Measurements from ENCODE around the gene CDX1.

The CDX1 gene

GRCh38 chr5:150138551-150139265 is 27.9 kb upstream of the CDX1 start:
- TF ChIP-seq ZNF384 (IDR thresholded peaks at IDR 0.05), result no peak
- POLR2A ChIA-PET, result no interaction called here
- CTCF ChIA-PET, result no interaction called here
- no peak for DNase-seq (ENCODE audit: extremely low spot score)

GRCh38 chr5:150139334-150139733 is 27.2 kb upstream of the CDX1 start:
- POLR2A ChIA-PET, result no interaction called here
- no peak for DNase-seq (ENCODE audit: extremely low spot score)
- TF ChIP-seq NFRKB (IDR thresholded peaks at IDR 0.05) (no peak), ARNT (IDR thresholded peaks at IDR 0.05) (no peak), CTBP1 (IDR thresholded peaks at IDR 0.05; ENCODE audit: borderline replicate concordance) (no peak), L3MBTL2 (conservative IDR thresholded peaks at IDR 0.05) (no peak), SUZ12 (IDR thresholded peaks at IDR 0.05) (no peak), BHLHE40 (IDR thresholded peaks at IDR 0.05; ENCODE audit: borderline replicate concordance) (no peak), FOXA1 (IDR thresholded peaks at IDR 0.05) (no peak), HDGF (IDR thresholded peaks at IDR 0.05; ENCODE audit: borderline replicate concordance) (no peak), TARDBP (IDR thresholded peaks at IDR 0.05) (no peak)
- TF ChIP-seq, protein P1, sequence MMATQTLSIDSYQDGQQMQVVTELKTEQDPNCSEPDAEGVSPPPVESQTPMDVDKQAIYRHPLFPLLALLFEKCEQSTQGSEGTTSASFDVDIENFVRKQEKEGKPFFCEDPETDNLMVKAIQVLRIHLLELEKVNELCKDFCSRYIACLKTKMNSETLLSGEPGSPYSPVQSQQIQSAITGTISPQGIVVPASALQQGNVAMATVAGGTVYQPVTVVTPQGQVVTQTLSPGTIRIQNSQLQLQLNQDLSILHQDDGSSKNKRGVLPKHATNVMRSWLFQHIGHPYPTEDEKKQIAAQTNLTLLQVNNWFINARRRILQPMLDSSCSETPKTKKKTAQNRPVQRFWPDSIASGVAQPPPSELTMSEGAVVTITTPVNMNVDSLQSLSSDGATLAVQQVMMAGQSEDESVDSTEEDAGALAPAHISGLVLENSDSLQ (IDR thresholded peaks at IDR 0.05), result no peak
- CTCF ChIA-PET, result no interaction called here

DNA sequence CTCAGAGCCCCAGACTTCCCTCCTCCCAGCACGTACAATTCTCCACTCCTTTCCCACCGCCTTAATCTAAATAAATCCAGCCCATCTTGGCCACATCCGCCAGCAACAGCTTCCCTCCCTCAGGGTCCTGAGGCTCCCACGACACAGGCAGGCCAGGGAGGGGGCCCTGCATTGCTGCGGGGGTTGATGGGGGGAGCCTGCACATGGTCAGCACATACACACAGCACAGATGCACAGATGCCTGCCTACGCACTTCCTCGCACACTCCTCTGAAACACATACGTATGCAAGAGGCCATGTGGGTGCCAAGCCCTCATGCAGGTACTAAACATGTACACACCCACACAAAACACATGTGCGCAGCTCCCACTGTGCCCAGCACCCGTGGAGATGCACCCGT is 25.7 kb upstream of the CDX1 start:
- POLR2A ChIA-PET, result no interaction called here
- no peak for DNase-seq (ENCODE audit: extremely low spot score)
- CTCF ChIA-PET, result no interaction called here
- TF ChIP-seq L3MBTL2 (conservative IDR thresholded peaks at IDR 0.05) (no peak), NFRKB (IDR thresholded peaks at IDR 0.05) (no peak), TARDBP (IDR thresholded peaks at IDR 0.05) (no peak), ARNT (IDR thresholded peaks at IDR 0.05) (no peak)

DNA sequence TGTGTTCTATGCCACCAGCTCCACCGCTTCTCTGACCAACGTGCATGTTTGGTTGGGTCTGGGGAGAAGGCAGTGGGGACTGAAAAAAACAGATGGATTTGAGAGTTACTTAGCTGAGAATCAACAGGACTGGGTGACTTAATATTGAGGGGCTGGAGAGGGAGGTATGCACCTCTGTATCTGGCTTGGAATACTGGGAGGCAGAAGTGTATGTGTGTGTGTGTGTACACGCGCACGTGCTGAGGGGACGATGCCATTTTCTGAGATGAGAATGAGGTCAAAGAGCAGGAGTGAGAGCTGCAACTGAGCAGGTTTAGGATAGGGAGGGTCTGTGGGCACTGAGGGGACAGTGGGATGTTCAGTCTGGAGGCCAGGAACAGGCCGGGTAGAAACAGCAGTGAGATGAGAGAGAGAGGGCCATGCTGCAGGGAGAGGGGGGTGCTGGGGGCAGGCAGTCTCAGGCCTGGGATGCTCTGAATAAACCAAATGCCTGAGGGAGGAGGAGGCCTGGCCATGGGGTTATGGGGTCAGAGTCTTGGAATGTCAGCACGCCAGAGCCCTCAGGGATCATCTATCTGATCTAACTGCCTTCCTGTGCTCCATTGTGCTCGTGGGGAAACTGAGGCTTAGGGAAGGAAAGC is 24.9 kb upstream of the CDX1 start:
- no peak for DNase-seq (ENCODE audit: extremely low spot score)
- CTCF ChIA-PET, result no interaction called here
- TF ChIP-seq ZNF384 (IDR thresholded peaks at IDR 0.05) (no peak), LEF1 (IDR thresholded peaks at IDR 0.05; ENCODE audit: borderline replicate concordance) (no peak), ARNT (IDR thresholded peaks at IDR 0.05) (no peak), HDGF (IDR thresholded peaks at IDR 0.05; ENCODE audit: borderline replicate concordance) (no peak), SP1 (IDR thresholded peaks at IDR 0.05) (no peak)
- POLR2A ChIA-PET, result no interaction called here

DNA sequence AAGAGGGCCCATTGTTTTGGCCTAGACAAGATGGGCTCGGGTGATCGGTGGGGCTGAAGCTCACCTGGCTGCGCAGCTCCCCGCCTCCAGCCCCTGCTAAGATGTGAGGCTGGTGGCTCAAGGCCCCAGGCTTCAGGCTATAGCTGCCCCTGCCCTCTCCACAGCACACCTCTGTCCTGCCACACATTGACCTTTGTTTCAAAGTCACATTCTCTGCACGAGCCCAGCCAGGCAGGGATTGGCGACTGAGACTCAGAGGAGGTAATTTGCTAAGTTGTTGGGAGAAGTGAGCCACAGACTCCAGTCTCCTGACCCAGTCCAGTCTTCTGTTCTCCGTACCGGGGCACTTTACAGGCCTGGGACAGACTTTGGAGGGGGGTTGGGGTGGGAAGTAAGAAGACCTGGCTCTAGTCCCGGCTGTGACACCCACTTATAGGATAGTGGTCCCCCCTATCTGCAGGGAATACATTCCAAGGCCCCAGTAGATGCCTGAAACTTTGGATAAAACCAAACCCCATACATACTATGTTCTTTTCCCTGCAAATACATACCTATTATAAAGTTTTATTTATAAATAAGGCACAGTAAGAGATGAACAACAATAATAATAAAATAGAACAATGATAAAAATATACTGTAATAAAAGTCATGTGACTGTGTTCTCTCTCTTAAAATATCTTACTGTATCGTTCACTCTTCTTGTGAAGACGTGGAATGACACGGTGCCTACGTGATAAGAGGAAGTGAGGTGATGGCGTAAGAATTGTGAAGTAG is 24.2 kb upstream of the CDX1 start:
- DNase-seq (ENCODE audit: extremely low spot score), result no peak
- TF ChIP-seq NFRKB (IDR thresholded peaks at IDR 0.05), result no peak
- TF ChIP-seq SP1 (IDR thresholded peaks at IDR 0.05), result no peak
- TF ChIP-seq FOXM1 (IDR thresholded peaks at IDR 0.05; ENCODE audit: borderline replicate concordance), result no peak
- TF ChIP-seq ZNF384 (IDR thresholded peaks at IDR 0.05), result no peak
- TF ChIP-seq BHLHE40 (IDR thresholded peaks at IDR 0.05; ENCODE audit: borderline replicate concordance), result no peak
- TF ChIP-seq FOXK2 (IDR thresholded peaks at IDR 0.05), result no peak
- TF ChIP-seq SUZ12 (IDR thresholded peaks at IDR 0.05), result no peak
- no peak for TF ChIP-seq ARNT (IDR thresholded peaks at IDR 0.05)
- TF ChIP-seq L3MBTL2 (conservative IDR thresholded peaks at IDR 0.05), result no peak
- no peak for TF ChIP-seq CTBP1 (IDR thresholded peaks at IDR 0.05; ENCODE audit: borderline replicate concordance)
- TF ChIP-seq TARDBP (IDR thresholded peaks at IDR 0.05), result no peak
- TF ChIP-seq LEF1 (IDR thresholded peaks at IDR 0.05; ENCODE audit: borderline replicate concordance), result no peak
- TF ChIP-seq, protein P1 (IDR thresholded peaks at IDR 0.05), result no peak
- TF ChIP-seq ELF4 (IDR thresholded peaks at IDR 0.05), result no peak
- TF ChIP-seq HDGF (IDR thresholded peaks at IDR 0.05; ENCODE audit: borderline replicate concordance), result no peak
- no peak for TF ChIP-seq FOXA1 (IDR thresholded peaks at IDR 0.05)
- POLR2A ChIA-PET, result no interaction called here
- CTCF ChIA-PET, result no interaction called here

DNA sequence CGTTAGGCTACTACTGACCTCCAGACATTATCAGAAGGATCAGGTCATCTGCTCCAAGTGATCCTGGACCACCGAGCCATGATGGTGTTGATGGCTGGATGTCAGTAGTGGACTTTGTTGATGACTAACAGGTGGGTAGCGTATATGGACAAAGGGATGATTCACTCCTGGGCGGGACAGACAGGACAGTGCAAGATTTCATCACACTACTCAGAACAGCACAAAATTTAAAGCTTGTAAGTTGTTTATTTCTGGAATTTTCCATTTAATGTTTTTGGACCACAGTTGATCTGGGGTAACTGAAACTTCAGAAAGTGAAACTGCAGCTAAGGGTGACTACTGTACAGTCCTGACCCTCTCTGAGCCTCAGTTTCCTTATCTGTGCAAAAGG is 23.6 kb upstream of the CDX1 start:
- ChIA-PET POLR2A (no interaction called here), CTCF (no interaction called here)
- TF ChIP-seq CTBP1 (IDR thresholded peaks at IDR 0.05; ENCODE audit: borderline replicate concordance) (no peak), SUZ12 (IDR thresholded peaks at IDR 0.05) (no peak), FOXK2 (IDR thresholded peaks at IDR 0.05) (no peak)
- DNase-seq (ENCODE audit: extremely low spot score), result no peak

DNA sequence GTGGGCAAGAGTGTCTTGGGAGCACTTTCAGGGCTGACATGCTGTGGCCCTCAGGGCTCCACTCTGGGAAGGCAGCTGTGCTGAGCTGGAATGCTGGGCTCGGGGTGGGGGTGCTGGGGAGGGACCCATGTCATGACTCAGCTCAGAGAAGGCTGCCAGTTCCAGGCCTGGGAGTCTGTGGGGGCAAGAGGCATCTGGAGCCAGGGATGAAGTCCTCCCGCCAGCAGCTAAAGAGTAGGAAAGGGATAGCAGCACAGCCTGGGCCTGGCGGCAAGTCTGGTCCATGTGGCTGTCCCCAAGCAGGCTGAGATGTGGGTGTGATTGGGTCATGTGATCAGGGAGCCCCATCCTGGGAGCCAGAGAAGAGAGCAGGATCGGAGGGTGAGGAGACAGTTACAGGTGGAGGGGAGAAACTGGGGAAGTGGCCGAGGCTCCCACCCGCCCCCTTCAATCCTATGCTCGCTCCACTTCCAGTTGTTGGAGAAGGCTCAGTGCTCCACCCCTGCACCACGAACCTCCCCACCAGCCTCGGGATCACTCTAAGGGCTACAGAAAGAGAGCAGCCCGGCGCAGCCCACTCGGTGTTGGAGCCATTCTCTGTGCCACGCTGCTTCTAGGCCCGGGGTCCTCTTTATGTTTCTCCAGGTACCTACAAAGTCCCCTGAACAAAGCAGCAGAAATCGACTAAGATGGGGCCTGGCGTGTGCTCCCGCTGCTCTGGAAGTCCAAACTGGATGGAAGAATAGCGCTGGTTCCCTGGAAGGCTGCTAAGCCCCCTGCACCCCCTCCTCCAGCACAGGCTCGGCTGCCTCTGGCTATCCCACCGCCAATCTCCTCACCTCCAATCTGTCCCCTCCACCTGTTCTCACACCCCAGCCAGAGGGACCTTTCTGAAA is 23.0 kb upstream of the CDX1 start:
- CTCF ChIA-PET, result no interaction called here
- TF ChIP-seq LEF1 (IDR thresholded peaks at IDR 0.05; ENCODE audit: borderline replicate concordance) (no peak), SP1 (IDR thresholded peaks at IDR 0.05) (no peak), BHLHE40 (IDR thresholded peaks at IDR 0.05; ENCODE audit: borderline replicate concordance) (no peak), ELF4 (IDR thresholded peaks at IDR 0.05) (no peak), ZNF384 (IDR thresholded peaks at IDR 0.05) (no peak), FOXK2 (IDR thresholded peaks at IDR 0.05) (no peak), TARDBP (IDR thresholded peaks at IDR 0.05) (no peak), ARNT (IDR thresholded peaks at IDR 0.05) (no peak), CTBP1 (IDR thresholded peaks at IDR 0.05; ENCODE audit: borderline replicate concordance) (no peak), FOXA1 (IDR thresholded peaks at IDR 0.05) (no peak), NFRKB (IDR thresholded peaks at IDR 0.05) (no peak), SUZ12 (IDR thresholded peaks at IDR 0.05) (no peak), FOXM1 (IDR thresholded peaks at IDR 0.05; ENCODE audit: borderline replicate concordance) (no peak), HDGF (IDR thresholded peaks at IDR 0.05; ENCODE audit: borderline replicate concordance) (no peak), L3MBTL2 (conservative IDR thresholded peaks at IDR 0.05) (no peak)
- TF ChIP-seq, protein P1 (IDR thresholded peaks at IDR 0.05), result no peak
- POLR2A ChIA-PET, result no interaction called here
- no peak for DNase-seq (ENCODE audit: extremely low spot score)
